ENCODE data around the gene PPP2R2D.

- TF ChIP-seq, protein P1, sequence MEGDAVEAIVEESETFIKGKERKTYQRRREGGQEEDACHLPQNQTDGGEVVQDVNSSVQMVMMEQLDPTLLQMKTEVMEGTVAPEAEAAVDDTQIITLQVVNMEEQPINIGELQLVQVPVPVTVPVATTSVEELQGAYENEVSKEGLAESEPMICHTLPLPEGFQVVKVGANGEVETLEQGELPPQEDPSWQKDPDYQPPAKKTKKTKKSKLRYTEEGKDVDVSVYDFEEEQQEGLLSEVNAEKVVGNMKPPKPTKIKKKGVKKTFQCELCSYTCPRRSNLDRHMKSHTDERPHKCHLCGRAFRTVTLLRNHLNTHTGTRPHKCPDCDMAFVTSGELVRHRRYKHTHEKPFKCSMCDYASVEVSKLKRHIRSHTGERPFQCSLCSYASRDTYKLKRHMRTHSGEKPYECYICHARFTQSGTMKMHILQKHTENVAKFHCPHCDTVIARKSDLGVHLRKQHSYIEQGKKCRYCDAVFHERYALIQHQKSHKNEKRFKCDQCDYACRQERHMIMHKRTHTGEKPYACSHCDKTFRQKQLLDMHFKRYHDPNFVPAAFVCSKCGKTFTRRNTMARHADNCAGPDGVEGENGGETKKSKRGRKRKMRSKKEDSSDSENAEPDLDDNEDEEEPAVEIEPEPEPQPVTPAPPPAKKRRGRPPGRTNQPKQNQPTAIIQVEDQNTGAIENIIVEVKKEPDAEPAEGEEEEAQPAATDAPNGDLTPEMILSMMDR (conservative IDR thresholded peaks at IDR 0.05; ENCODE audit: low read length) = no peak
- no peak for TF ChIP-seq EZH2phosphoT487 (IDR thresholded peaks at IDR 0.05; ENCODE audit: borderline replicate concordance)
These were observed 10.6 kb downstream of the PPP2R2D start for GRCh38 chr10:131911451-131911850.
